Measurements from ENCODE around the gene HS3ST3B1. TPM values are rescaled to one million over a fixed set of nuclear protein-coding genes. Genes with fewer than 3 reads are reported as not detected.

The HS3ST3B1 gene
- total RNA-seq, 2 donors from 2014 or later: 2.7 to 4.8 TPM

DNA sequence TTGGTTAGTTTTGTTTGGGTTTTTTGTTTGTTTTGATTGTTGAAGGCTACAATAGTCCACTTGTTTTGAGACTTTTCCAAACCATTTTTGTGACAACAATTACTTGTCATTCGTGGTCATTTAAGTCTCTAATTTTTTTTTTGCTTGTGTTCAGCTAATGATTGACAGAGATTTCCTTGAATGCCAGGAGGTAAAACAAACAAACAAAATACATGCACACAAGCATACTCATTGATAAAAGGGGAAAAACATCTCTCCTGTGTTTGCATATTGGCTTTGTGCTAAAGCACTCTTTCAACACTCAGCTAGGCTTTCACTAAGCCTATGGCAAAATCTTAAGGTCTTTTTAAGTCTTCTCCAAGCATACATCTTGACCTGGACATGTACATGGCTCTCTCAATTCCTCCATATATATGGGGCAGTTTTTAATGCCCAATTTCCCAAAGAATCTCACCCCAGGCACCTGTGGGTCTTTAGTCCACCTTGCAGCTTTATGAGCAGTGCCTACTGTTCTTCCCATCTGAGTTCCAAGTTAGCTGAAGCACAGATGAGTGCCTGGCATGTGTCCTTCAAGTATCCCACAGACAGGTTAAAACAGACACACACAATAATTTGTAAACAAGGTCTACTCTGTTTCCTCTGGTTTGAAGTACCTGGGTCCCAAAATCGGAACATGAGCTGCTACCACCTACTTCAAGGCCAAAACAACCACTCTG, 24.2 kb upstream of the HS3ST3B1 start:
- Histone ChIP-seq H3K9me3 (no peaks in the 10 kb centered on the region), H3K36me3 (no peaks in the 10 kb centered on the region), H3K27ac (no peak overlapping the region), H3K27me3 (replicated peaks; ENCODE audit: insufficient read depth) (no peaks in the 10 kb centered on the region), H3K4me1 (ENCODE audit: control insufficient read depth in 1 of 2, low read depth in 2 of 2) (no peaks in the 10 kb centered on the region), H3K4me3 (no peak overlapping the region)
- ATAC-seq (ENCODE audit: insufficient number of reproducible peaks, low FRiP score, low read depth) (no peak), DNase-seq (ENCODE audit: low spot score) (no peak)
- TF ChIP-seq, protein P1, sequence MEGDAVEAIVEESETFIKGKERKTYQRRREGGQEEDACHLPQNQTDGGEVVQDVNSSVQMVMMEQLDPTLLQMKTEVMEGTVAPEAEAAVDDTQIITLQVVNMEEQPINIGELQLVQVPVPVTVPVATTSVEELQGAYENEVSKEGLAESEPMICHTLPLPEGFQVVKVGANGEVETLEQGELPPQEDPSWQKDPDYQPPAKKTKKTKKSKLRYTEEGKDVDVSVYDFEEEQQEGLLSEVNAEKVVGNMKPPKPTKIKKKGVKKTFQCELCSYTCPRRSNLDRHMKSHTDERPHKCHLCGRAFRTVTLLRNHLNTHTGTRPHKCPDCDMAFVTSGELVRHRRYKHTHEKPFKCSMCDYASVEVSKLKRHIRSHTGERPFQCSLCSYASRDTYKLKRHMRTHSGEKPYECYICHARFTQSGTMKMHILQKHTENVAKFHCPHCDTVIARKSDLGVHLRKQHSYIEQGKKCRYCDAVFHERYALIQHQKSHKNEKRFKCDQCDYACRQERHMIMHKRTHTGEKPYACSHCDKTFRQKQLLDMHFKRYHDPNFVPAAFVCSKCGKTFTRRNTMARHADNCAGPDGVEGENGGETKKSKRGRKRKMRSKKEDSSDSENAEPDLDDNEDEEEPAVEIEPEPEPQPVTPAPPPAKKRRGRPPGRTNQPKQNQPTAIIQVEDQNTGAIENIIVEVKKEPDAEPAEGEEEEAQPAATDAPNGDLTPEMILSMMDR (IDR thresholded peaks at IDR 0.05): no peak

DNA sequence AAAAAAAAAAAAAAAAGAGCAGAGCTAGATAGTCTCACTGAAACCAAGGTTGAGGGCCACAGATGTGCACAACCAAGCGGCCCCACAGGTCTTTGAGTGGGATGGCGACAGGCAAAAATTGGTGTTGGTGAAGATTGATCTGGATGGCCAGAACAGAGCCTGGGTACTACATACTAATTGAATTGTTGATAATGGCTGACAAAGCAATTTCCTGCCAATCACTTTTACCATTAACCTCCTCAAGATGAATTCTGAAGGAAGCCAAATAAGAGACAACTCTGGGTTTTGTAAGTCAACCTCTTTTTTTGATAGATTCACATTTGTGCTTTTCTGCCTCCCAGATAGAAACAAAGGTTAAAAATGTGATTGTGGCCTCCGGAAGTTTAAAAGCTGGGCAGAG, 19.4 kb upstream of the HS3ST3B1 start:
- Histone ChIP-seq H3K27me3 (replicated peaks; ENCODE audit: insufficient read depth) (no peaks in the 10 kb centered on the region), H3K4me3 (no peak overlapping the region), H3K27ac (no peak overlapping the region), H3K36me3 (no peaks in the 10 kb centered on the region), H3K9me3 (no peaks in the 10 kb centered on the region), H3K4me1 (ENCODE audit: control insufficient read depth in 1 of 2, low read depth in 2 of 2) (no peaks in the 10 kb centered on the region)
- DNase-seq (ENCODE audit: low spot score): no peak
- TF ChIP-seq, protein P1 (IDR thresholded peaks at IDR 0.05): no peak
- no peak for ATAC-seq (ENCODE audit: insufficient number of reproducible peaks, low FRiP score, low read depth)

DNA sequence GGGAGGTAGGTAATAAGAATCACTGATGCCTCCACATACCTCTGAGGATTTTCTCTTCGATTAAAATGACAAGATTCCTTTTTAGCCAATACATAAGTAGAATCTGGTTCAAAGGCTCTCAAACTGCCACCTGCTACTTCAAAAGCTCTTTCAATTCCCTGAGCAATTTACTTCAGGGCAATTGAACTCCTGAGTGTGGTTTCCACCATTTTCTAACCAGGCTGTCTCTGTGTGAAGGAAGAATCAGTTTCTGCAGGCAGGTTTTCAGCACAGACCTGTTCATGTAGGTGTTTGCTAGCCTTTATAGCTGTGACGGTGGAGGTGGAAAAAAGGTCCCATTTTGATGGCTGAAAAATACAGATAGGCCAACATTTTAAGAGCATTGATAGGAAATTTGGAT, 18.2 kb upstream of the HS3ST3B1 start:
- Histone ChIP-seq H3K4me3 (no peak overlapping the region), H3K27me3 (replicated peaks; ENCODE audit: insufficient read depth) (no peaks in the 10 kb centered on the region), H3K9me3 (no peaks in the 10 kb centered on the region), H3K4me1 (ENCODE audit: control insufficient read depth in 1 of 2, low read depth in 2 of 2) (no peaks in the 10 kb centered on the region), H3K27ac (no peak overlapping the region), H3K36me3 (no peaks in the 10 kb centered on the region)
- ATAC-seq (ENCODE audit: insufficient number of reproducible peaks, low FRiP score, low read depth): no peak
- no peak for DNase-seq (ENCODE audit: low spot score)
- TF ChIP-seq, protein P1 (IDR thresholded peaks at IDR 0.05): no peak

DNA sequence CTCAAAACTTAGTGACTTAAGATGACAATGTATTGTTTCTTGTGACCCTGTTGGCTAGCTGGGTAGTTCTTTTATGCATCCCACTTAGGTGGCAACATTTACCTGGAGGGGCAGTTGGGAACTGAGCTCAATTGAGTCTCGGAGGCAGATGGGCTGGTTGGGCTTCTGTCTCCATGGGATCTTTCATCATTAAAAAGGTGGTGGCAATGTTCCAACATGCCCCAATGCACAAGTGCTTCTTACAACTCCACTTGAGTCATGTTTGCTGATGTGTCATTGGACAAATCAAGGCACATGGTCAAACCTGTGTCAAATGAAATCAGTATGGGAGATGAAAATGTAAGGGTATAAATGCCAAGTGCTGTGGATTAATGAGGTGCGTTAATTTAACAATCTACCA, 11.7 kb upstream of the HS3ST3B1 start:
- ATAC-seq (ENCODE audit: insufficient number of reproducible peaks, low FRiP score, low read depth) (no peak), DNase-seq (ENCODE audit: low spot score) (no peak)
- H3K27me3 ChIP-seq (replicated peaks; ENCODE audit: insufficient read depth): no peaks in the 10 kb centered on the region
- no peaks in the 10 kb centered on the region for H3K9me3 ChIP-seq
- H3K4me3 ChIP-seq: no peak overlapping the region
- no peak overlapping the region for H3K27ac ChIP-seq
- H3K4me1 ChIP-seq (ENCODE audit: control insufficient read depth in 1 of 2, low read depth in 2 of 2): no peaks in the 10 kb centered on the region
- H3K36me3 ChIP-seq: no peaks in the 10 kb centered on the region
- TF ChIP-seq, protein P1 (IDR thresholded peaks at IDR 0.05): no peak

DNA sequence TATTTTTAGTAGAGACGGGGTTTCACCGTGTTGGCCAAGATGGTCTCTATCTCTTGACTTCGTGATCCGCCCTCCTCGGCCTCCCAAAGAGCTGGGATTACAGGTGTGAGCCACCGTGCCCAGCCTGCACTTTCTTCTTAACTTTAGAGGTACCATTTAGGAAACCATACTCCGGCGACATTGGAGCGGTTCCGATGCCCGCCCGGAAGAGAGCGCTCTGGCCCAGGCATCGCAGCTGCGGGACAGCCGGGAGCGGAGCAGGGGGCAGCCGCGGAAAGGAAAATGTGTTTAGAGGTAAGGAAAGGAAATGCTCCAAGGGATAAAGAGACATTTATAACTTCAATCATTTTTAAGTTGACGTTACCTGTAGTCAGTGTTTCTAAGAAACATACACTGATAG, 6.0 kb upstream of the HS3ST3B1 start:
- Histone ChIP-seq H3K9me3 (no peaks in the 10 kb centered on the region), H3K36me3 (no peaks in the 10 kb centered on the region), H3K4me1 (ENCODE audit: control insufficient read depth in 1 of 2, low read depth in 2 of 2) (peaks cover 13 to 21% of the 10 kb centered on the region in 2 donors), H3K27ac (no peak overlapping the region), H3K27me3 (replicated peaks; ENCODE audit: insufficient read depth) (peaks cover 27% of the 10 kb centered on the region), H3K4me3 (no peak overlapping the region)
- no peak for DNase-seq (ENCODE audit: low spot score)
- TF ChIP-seq, protein P1 (IDR thresholded peaks at IDR 0.05): no peak
- no peak for ATAC-seq (ENCODE audit: insufficient number of reproducible peaks, low FRiP score, low read depth)
